ENCODE measurements around the gene CYP2C19.
"Not testable (repeated sequence)": the region's sequence is repeated elsewhere in the genome, so short reads cannot be mapped to it uniquely, and the experiment has no call there.

DNA sequence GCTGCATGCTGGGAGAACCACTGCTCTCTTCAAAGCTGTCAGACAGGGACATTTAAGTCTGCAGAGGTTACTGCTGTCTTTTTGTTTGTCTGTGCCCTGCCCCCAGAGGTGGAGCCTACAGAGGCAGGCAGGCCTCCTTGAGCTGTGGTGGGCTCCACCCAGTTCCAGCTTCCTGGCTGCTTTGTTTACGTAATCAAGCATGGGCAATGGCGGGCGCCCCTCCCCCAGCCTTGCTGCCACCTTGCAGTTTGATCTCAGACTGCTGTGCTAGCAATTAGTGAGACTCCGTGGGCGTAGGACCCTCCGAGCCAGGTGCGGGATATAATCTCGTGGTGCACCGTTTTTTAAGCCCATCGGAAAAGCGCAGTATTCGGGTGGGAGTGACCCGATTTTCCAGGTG, 67.5 kb downstream of the CYP2C19 start:
- not testable (repeated sequence) for TF ChIP-seq POLR2AphosphoS5 (IDR thresholded peaks at IDR 0.05; ENCODE audit: borderline replicate concordance, low read depth, low read length); EZH2 (IDR thresholded peaks at IDR 0.05)

Data from SK-N-MC (cell line).